Measurements from ENCODE around the gene RPRD1B. TPM values are rescaled to one million over a fixed set of nuclear protein-coding genes. Genes with fewer than 3 reads are reported as not detected.
"Not testable (repeated sequence)": the region's sequence is repeated elsewhere in the genome, so short reads cannot be mapped to it uniquely, and the experiment has no call there.

The RPRD1B gene
- total and polyA plus RNA-seq, 8 donors, result 25.7 to 50.9 (median 47.4) TPM

- H3K9me3 ChIP-seq, result no peaks in the 10 kb centered on the region
- H3K4me3 ChIP-seq, result no peak overlapping the region
- peaks cover 0 to 70% of the 10 kb centered on the region in 2 donors for H3K36me3 ChIP-seq
- H3K27me3 ChIP-seq, result no peaks in the 10 kb centered on the region
- no peak overlapping the region for H3K27ac ChIP-seq
- TF ChIP-seq, protein P1, sequence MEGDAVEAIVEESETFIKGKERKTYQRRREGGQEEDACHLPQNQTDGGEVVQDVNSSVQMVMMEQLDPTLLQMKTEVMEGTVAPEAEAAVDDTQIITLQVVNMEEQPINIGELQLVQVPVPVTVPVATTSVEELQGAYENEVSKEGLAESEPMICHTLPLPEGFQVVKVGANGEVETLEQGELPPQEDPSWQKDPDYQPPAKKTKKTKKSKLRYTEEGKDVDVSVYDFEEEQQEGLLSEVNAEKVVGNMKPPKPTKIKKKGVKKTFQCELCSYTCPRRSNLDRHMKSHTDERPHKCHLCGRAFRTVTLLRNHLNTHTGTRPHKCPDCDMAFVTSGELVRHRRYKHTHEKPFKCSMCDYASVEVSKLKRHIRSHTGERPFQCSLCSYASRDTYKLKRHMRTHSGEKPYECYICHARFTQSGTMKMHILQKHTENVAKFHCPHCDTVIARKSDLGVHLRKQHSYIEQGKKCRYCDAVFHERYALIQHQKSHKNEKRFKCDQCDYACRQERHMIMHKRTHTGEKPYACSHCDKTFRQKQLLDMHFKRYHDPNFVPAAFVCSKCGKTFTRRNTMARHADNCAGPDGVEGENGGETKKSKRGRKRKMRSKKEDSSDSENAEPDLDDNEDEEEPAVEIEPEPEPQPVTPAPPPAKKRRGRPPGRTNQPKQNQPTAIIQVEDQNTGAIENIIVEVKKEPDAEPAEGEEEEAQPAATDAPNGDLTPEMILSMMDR (IDR thresholded peaks at IDR 0.05), result no peak
- intact Hi-C loops (cut with DNase I), result no loop called here
- DNase-seq (no peak), ATAC-seq (no peak)
- no peaks in the 10 kb centered on the region for H3K4me1 ChIP-seq
These were observed 26.0 kb upstream of the RPRD1B start for GRCh38 chr20:38007526-38007925.

DNA sequence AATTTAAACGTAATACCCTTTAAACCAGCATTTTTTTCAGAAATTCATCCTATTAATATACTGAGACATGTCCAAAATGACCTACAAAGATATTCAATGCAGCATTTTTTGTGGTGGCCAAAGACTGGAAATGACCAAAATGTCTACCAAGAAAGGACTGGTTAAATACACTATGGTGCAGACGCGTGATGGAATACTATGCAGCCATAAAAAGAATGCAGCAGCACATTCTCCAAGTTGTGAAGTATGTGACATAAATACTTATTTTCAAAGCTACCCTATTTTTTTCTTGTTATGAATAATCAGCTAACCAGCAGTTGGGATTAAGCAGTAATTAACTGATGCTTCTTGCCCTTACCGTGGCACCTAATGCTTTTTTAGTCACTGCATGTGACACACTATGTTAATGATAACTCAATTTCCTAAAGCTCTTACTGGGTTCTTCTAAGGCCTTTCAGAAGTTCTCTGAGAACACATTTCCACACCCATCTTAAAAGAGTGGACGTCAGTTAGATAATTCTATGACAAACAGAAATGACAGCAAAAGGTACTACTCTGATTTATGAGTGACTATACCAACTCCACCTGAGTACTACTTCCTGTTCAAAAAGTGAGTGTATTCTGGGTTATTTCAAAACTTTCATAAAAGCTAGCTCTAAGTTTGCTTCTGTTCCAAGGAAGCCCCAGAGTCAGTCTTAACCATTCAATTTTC is 25.2 kb upstream of the RPRD1B start:
- TF ChIP-seq, protein P1 (IDR thresholded peaks at IDR 0.05), result no peak
- no peak overlapping the region for H3K4me3 ChIP-seq
- H3K27me3 ChIP-seq, result no peaks in the 10 kb centered on the region
- no peak for ATAC-seq
- H3K27ac ChIP-seq, result no peak overlapping the region
- no peaks in the 10 kb centered on the region for H3K9me3 ChIP-seq
- intact Hi-C loops (cut with DNase I), result no loop called here
- H3K4me1 ChIP-seq, result no peaks in the 10 kb centered on the region
- no peak for DNase-seq
- peaks cover 0 to 70% of the 10 kb centered on the region in 2 donors for H3K36me3 ChIP-seq

GRCh38 chr20:38009416-38009815 is 24.1 kb upstream of the RPRD1B start:
- DNase-seq; ATAC-seq; H3K27ac ChIP-seq; H3K4me1 ChIP-seq; H3K9me3 ChIP-seq; H3K4me3 ChIP-seq; H3K27me3 ChIP-seq; intact Hi-C loops (cut with DNase I): not testable (repeated sequence)
- peaks cover 0 to 66% of the 10 kb centered on the region in 2 donors for H3K36me3 ChIP-seq

DNA sequence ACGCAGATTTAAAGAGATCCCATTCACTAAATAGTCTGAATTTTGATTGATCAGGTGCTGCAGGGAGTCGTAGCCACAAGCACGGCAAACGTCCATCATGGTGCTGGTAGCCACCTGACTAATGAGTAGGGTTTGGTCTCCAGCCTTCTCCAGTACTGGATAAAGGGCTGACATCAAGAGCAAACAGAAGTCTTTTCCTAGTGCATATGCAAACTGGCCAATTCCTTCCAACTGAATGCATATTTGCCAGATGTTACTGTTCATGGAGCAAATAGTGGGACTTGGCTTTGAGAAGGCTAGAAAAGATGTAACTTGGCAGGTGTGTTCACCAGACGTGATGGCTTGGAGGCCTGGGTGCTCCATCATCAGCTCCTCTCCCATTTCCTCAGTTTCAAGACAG is 21.9 kb upstream of the RPRD1B start:
- Histone ChIP-seq H3K9me3 (no peaks in the 10 kb centered on the region), H3K27me3 (no peaks in the 10 kb centered on the region), H3K4me1 (no peaks in the 10 kb centered on the region), H3K27ac (no peak overlapping the region), H3K36me3 (peaks cover 0 to 54% of the 10 kb centered on the region in 2 donors), H3K4me3 (no peak overlapping the region)
- intact Hi-C loops (cut with DNase I), result no loop called here
- no peak for ATAC-seq
- TF ChIP-seq, protein P1 (IDR thresholded peaks at IDR 0.05), result no peak
- no peak for DNase-seq

GRCh38 chr20:38012332-38012731 is 21.2 kb upstream of the RPRD1B start:
- Histone ChIP-seq H3K4me3 (no peak overlapping the region), H3K4me1 (no peaks in the 10 kb centered on the region), H3K9me3 (peaks cover 0 to under 1% of the 10 kb centered on the region in 2 donors), H3K36me3 (peaks cover 0 to 59% of the 10 kb centered on the region in 2 donors), H3K27me3 (no peaks in the 10 kb centered on the region), H3K27ac (no peak overlapping the region)
- ATAC-seq (no peak), DNase-seq (no peak)
- TF ChIP-seq, protein P1 (IDR thresholded peaks at IDR 0.05), result no peak
- intact Hi-C loops (cut with DNase I), result no loop called here

- no peaks in the 10 kb centered on the region for H3K4me1 ChIP-seq
- no peak for DNase-seq
- ATAC-seq, result no peak
- peaks cover 0 to 75% of the 10 kb centered on the region in 2 donors for H3K36me3 ChIP-seq
- H3K27me3 ChIP-seq, result no peaks in the 10 kb centered on the region
- H3K27ac ChIP-seq, result no peak overlapping the region
- H3K4me3 ChIP-seq, result no peak overlapping the region
- intact Hi-C loops (cut with DNase I), result no loop called here
- peaks cover 0 to 16% of the 10 kb centered on the region in 2 donors for H3K9me3 ChIP-seq
- TF ChIP-seq, protein P1 (IDR thresholded peaks at IDR 0.05), result no peak
These were observed 19.7 kb upstream of the RPRD1B start for GRCh38 chr20:38013887-38014286.

Measured in left lung (tissue), 10 donors.